ENCODE data around the gene ANKRD6. TPM values are rescaled to one million over a fixed set of nuclear protein-coding genes. Genes with fewer than 3 reads are reported as not detected.
A peak's percentile ranks its signal among the peaks of the same experiment; 100 is the strongest.
"Not testable (repeated sequence)": the region's sequence is repeated elsewhere in the genome, so short reads cannot be mapped to it uniquely, and the experiment has no call there.

Gene ANKRD6
- 6.2 and 10.5 TPM in 2 replicates for total RNA-seq (2014; rRNA removed; shearing (Covaris generic))

DNA sequence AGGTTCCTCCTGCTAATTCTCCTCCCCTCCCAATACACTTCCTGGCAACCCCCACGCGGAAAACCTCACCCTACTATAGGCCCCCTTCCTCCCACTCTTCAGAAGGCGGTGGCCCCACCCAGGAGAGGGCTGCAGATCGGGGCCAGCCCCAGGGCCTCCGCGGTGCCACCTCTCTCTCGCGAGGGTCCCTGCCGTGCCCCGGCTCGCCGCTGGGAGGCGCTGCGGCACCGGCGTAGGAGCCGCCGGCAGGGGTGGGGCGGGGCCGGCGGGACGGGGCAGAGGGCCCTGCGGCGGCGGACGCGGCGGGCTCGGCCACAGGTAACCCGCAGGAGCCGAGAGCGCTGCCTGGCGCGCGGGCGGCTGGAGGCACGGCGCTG lies at the start of gene ANKRD6:
TSS of gene ANKRD6 (plus strand) at position 278 of the 377 bp plus-strand sequence. CDS start 133,825 bp downstream, outside the sequence.
- Histone ChIP-seq H3K36me3 (replicated peaks; ENCODE audit: control insufficient read depth, insufficient read depth, low read length) (no peaks in the 10 kb centered on the region), H3K27me3 (ENCODE audit: control insufficient read depth, insufficient read depth, low read length) (peaks cover 14% of the 10 kb centered on the region), H3K4me3 (ENCODE audit: insufficient read depth, low read depth, low read length) (peak within 1 kb of the TSS; percentile 60)
- DNase-seq, result peak; percentile 97

DNA sequence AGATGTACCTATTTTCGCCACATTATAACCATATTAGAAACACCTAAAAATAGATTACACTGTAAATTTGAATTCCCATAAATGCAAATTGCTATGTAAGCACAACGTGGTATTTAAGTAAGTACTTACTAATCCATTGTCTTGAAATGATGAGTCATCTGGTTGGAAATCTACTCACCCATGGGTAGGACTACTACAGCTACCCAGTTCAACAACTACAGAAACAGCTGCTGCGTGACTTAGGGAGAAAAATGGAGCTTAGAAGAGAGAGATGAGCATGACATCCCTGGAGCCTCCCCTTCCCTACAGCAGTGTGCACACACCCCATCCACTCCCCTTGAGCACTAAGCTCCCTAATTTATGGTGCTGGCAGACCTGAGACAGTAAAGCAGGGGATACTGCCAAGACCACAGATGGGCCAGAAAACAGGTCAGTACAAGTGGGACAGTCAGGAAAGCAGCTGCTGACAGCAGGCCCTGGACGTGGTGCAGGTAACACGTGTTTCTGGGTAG lies 47.7 kb upstream of the ANKRD6 start:
- H3K4me3 ChIP-seq (ENCODE audit: insufficient read depth, low read depth, low read length), result no peak overlapping the region
- no peaks in the 10 kb centered on the region for H3K36me3 ChIP-seq (replicated peaks; ENCODE audit: control insufficient read depth, insufficient read depth, low read length)
- no peaks in the 10 kb centered on the region for H3K27me3 ChIP-seq (ENCODE audit: control insufficient read depth, insufficient read depth, low read length)
- DNase-seq, result no peak

DNA sequence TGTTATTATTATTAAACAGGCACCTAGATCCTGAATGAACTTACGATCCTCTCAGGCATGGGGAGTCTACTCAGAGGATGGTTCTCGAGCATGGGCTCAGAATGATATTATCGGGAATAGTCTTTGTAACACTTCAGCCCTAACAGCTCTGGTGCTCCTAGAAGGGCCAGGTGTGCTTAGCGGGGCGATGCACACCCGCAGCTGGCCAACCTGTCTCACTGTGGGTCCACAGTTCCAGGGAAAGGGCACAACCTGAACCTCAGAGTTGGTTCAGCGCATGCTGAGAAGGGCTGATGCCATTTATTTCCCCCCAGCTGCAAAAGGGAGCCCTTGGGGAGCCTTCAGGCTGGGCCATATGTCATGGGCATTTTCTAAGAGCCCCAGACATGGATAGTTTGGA lies 47.1 kb upstream of the ANKRD6 start:
- no peaks in the 10 kb centered on the region for H3K27me3 ChIP-seq (ENCODE audit: control insufficient read depth, insufficient read depth, low read length)
- H3K4me3 ChIP-seq (ENCODE audit: insufficient read depth, low read depth, low read length), result no peak overlapping the region
- H3K36me3 ChIP-seq (replicated peaks; ENCODE audit: control insufficient read depth, insufficient read depth, low read length), result no peaks in the 10 kb centered on the region
- DNase-seq, result no peak

- no peaks in the 10 kb centered on the region for H3K27me3 ChIP-seq (ENCODE audit: control insufficient read depth, insufficient read depth, low read length)
- H3K4me3 ChIP-seq (ENCODE audit: insufficient read depth, low read depth, low read length), result no peak overlapping the region
- DNase-seq, result no peak
- H3K36me3 ChIP-seq (replicated peaks; ENCODE audit: control insufficient read depth, insufficient read depth, low read length), result no peaks in the 10 kb centered on the region
These were observed 45.9 kb upstream of the ANKRD6 start for GRCh38 chr6:89386917-89387491.

DNA sequence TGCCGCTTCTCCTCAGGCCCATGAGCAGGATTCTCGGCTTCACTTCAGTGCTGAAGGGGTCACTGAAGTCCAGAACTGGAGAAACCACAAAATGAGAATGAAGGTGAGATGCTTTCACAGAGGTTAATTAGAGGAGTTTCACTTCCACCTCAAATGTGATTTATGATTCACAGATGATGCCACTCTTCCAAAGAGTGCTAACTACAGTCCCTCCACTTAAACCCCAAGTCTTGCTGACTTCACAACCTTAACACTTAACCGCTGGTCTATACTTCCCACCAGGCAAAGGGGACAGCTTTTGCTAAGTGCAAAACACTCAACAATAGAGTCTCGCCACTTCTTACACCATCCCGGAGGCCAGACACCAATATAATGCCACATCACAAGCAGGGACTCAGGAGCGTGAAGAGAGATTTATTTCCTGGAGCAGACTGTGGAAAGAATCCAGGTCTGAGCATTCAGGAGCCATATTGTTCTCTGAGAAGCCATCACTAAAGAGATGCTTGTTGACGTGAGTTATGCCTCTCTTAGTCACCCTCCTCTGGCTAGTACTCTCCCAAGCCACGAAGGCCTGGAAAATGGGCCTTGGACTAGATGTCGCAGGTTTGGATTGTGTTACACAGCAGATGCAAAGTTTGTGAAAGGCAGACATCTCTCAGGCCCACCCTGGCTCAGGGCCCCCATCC lies 45.3 kb upstream of the ANKRD6 start:
- H3K36me3 ChIP-seq (replicated peaks; ENCODE audit: control insufficient read depth, insufficient read depth, low read length), result no peaks in the 10 kb centered on the region
- no peak for DNase-seq
- no peaks in the 10 kb centered on the region for H3K27me3 ChIP-seq (ENCODE audit: control insufficient read depth, insufficient read depth, low read length)
- H3K4me3 ChIP-seq (ENCODE audit: insufficient read depth, low read depth, low read length), result no peak overlapping the region

GRCh38 chr6:89388846-89389245 lies 44.1 kb upstream of the ANKRD6 start:
- Histone ChIP-seq H3K36me3 (replicated peaks; ENCODE audit: control insufficient read depth, insufficient read depth, low read length) (no peaks in the 10 kb centered on the region), H3K27me3 (ENCODE audit: control insufficient read depth, insufficient read depth, low read length) (no peaks in the 10 kb centered on the region), H3K4me3 (ENCODE audit: insufficient read depth, low read depth, low read length) (no peak overlapping the region)
- no peak for DNase-seq

DNA sequence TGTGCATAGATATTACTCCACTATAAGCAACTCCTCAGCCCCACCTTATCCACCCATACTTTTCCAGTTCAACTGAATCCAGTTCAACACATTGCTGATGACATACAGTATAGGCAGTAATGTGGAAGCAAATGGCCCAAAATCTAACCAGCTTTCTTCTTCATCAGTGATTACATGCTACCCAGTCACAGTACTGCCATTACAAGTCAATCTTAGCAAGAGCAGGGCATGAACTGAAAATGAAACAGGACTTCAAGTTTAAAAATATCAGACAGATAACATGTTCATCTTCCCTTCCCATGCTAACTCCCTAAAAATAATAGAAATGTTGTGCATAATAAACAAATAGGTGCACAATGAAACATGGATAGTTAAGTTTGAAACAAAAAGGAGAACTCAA lies 40.1 kb upstream of the ANKRD6 start:
- no peak for DNase-seq
- no peaks in the 10 kb centered on the region for H3K27me3 ChIP-seq (ENCODE audit: control insufficient read depth, insufficient read depth, low read length)
- H3K4me3 ChIP-seq (ENCODE audit: insufficient read depth, low read depth, low read length), result no peak overlapping the region
- no peaks in the 10 kb centered on the region for H3K36me3 ChIP-seq (replicated peaks; ENCODE audit: control insufficient read depth, insufficient read depth, low read length)

- Histone ChIP-seq H3K27me3 (ENCODE audit: control insufficient read depth, insufficient read depth, low read length) (no peaks in the 10 kb centered on the region), H3K36me3 (replicated peaks; ENCODE audit: control insufficient read depth, insufficient read depth, low read length) (no peaks in the 10 kb centered on the region), H3K4me3 (ENCODE audit: insufficient read depth, low read depth, low read length) (no peak overlapping the region)
- DNase-seq, result no peak
These were observed 39.3 kb upstream of the ANKRD6 start for GRCh38 chr6:89393659-89394058.

- H3K27me3 ChIP-seq (ENCODE audit: control insufficient read depth, insufficient read depth, low read length); DNase-seq: not testable (repeated sequence)
These were observed 35.1 kb upstream of the ANKRD6 start for GRCh38 chr6:89397884-89398283.

GRCh38 chr6:89398762-89399525 lies 34.0 kb upstream of the ANKRD6 start:
- Histone ChIP-seq H3K4me3 (ENCODE audit: insufficient read depth, low read depth, low read length) (no peak overlapping the region), H3K27me3 (ENCODE audit: control insufficient read depth, insufficient read depth, low read length) (no peaks in the 10 kb centered on the region), H3K36me3 (replicated peaks; ENCODE audit: control insufficient read depth, insufficient read depth, low read length) (no peaks in the 10 kb centered on the region)
- DNase-seq, result no peak

More at GRCh38 chr6:89397884-89398283, 35.1 kb upstream of the ANKRD6 start:
- H3K36me3 ChIP-seq (replicated peaks; ENCODE audit: control insufficient read depth, insufficient read depth, low read length); H3K4me3 ChIP-seq (ENCODE audit: insufficient read depth, low read depth, low read length): not testable (repeated sequence)

DNA sequence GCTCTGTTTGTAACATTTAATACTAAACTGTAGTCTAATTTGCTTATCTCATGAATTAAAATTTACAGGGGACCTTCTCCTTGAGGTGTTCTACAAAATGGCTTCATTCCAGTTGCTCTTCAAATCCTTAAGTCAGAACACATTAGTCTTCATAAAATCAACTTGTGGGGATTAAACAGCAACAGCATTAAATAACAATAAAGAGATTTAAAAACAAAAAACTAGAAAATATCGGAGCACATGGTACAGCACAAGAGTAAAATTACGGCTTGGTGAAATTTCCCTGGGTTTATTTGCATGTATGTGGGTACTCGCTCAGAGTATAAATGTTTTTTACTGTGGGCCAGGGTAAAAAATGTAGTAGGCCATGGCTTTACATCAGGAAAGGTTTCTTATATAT lies 32.9 kb upstream of the ANKRD6 start:
- DNase-seq, result no peak
- Histone ChIP-seq H3K27me3 (ENCODE audit: control insufficient read depth, insufficient read depth, low read length) (no peaks in the 10 kb centered on the region), H3K4me3 (ENCODE audit: insufficient read depth, low read depth, low read length) (no peak overlapping the region), H3K36me3 (replicated peaks; ENCODE audit: control insufficient read depth, insufficient read depth, low read length) (no peaks in the 10 kb centered on the region)

DNA sequence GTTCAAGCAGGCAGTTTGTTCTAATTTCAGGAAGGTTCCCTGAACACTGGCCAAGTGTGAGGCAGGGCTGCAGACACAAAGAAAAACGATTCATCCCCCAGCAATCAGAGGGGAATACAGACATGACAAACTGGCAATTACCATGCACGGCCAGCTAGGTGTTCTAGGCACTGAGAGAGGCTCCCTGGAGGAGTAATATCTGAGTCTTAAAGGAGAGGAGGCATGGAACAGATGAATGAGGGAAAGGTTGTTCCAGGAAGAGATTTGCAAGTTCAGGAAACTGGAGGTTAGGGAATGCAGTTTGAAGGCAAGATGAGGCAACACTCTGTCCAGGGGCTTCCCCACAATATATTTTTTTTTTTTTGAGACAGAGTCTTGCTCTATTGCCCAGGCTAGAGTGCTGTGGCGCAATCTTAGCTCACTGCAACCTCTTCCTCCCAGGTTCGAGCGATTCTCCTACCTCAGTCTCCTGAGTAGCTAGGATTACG lies 32.0 kb upstream of the ANKRD6 start:
- H3K4me3 ChIP-seq (ENCODE audit: insufficient read depth, low read depth, low read length), result no peak overlapping the region
- no peak for DNase-seq
- no peaks in the 10 kb centered on the region for H3K27me3 ChIP-seq (ENCODE audit: control insufficient read depth, insufficient read depth, low read length)
- no peaks in the 10 kb centered on the region for H3K36me3 ChIP-seq (replicated peaks; ENCODE audit: control insufficient read depth, insufficient read depth, low read length)

DNA sequence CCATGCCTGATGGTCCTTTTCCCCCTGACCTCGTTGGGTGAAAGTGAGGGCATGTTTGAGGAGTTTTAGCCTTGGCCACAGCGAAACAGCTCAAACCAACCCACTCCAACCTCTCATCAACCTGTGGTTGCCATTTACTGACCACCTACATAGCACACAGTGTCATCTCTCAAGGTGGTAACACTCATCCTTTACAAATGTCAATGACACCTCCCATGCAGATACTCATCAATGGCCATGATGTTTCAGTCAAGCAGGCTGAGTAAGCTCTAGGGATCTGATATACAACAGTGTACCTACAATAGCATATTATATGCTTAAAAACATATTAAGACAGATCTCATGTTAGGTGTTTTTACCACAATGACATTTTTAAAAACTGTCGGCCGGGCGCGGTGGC lies 30.2 kb upstream of the ANKRD6 start:
- Histone ChIP-seq H3K36me3 (replicated peaks; ENCODE audit: control insufficient read depth, insufficient read depth, low read length) (no peaks in the 10 kb centered on the region), H3K4me3 (ENCODE audit: insufficient read depth, low read depth, low read length) (no peak overlapping the region), H3K27me3 (ENCODE audit: control insufficient read depth, insufficient read depth, low read length) (no peaks in the 10 kb centered on the region; the same call in 1 of the 2 replicates)
- no peak for DNase-seq

DNA sequence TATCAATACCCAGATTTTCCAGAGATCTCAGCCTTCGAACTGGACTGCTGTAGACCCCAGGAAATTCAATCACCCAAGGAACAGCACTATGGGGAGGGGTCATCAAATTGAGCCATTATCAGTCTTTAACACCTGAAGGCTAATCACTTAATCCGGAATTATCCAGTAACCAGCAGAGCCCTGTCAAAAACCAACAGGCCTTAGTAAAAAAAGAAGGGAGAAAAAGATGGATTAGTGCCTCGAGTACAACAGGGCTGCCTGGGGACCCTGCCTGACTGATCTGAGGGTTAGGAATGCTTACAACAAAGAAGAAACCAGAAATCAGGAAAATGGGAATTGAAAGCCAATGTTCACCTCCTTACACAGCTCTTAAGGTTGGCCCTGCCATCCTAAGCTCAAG lies 28.4 kb upstream of the ANKRD6 start:
- DNase-seq, result no peak
- H3K27me3 ChIP-seq (ENCODE audit: control insufficient read depth, insufficient read depth, low read length), result peaks cover 3% of the 10 kb centered on the region
- H3K36me3 ChIP-seq (replicated peaks; ENCODE audit: control insufficient read depth, insufficient read depth, low read length), result no peaks in the 10 kb centered on the region
- no peak overlapping the region for H3K4me3 ChIP-seq (ENCODE audit: insufficient read depth, low read depth, low read length)

- peaks cover 11% of the 10 kb centered on the region for H3K27me3 ChIP-seq (ENCODE audit: control insufficient read depth, insufficient read depth, low read length)
- H3K36me3 ChIP-seq (replicated peaks; ENCODE audit: control insufficient read depth, insufficient read depth, low read length), result no peaks in the 10 kb centered on the region
- no peak overlapping the region for H3K4me3 ChIP-seq (ENCODE audit: insufficient read depth, low read depth, low read length)
- no peak for DNase-seq
These were observed 26.8 kb upstream of the ANKRD6 start for GRCh38 chr6:89406141-89406540.

All from H7 (cell line).